GM18907 (cell line): ENCODE results near the gene HLA-DQB1.
"Not testable (repeated sequence)": the region's sequence is repeated elsewhere in the genome, so short reads cannot be mapped to it uniquely, and the experiment has no call there.

Source experiments
- ATAC-seq: cut with Tn5 transposase; IDR thresholded peaks from one replicate; pipeline ENCODE4 v1.9.1; 2021; ENCODE audit warnings: mild to moderate bottlenecking, moderate library complexity; ENCODE audit not compliant: unreplicated experiment

The HLA-DQB1 gene

GRCh38 chr6:32662836-32663235 is 3.6 kb downstream of the HLA-DQB1 start:
- ATAC-seq = no peak

- no peak for ATAC-seq
These were observed 4.4 kb downstream of the HLA-DQB1 start for GRCh38 chr6:32662099-32662498.

GRCh38 chr6:32659856-32660595 is 6.4 kb downstream of the HLA-DQB1 start:
- no peak for ATAC-seq

- no peak for ATAC-seq
These were observed 8.1 kb downstream of the HLA-DQB1 start for GRCh38 chr6:32658268-32658897.

GRCh38 chr6:32657819-32658218 is 8.6 kb downstream of the HLA-DQB1 start:
- not testable (repeated sequence) for ATAC-seq

- ATAC-seq = not testable (repeated sequence)
These were observed 9.1 kb downstream of the HLA-DQB1 start for GRCh38 chr6:32657329-32657728.

- no peak for ATAC-seq
These were observed 11.2 kb downstream of the HLA-DQB1 start for GRCh38 chr6:32655203-32655710.

- no peak for ATAC-seq
These were observed 21.3 kb downstream of the HLA-DQB1 start for GRCh38 chr6:32645047-32645703.

- ATAC-seq = no peak
These were observed 22.6 kb downstream of the HLA-DQB1 start for GRCh38 chr6:32643904-32644303.

- ATAC-seq = no peak
These were observed 23.7 kb downstream of the HLA-DQB1 start for GRCh38 chr6:32642720-32643106.

GRCh38 chr6:32641785-32642719 is 24.4 kb downstream of the HLA-DQB1 start:
- not testable (repeated sequence) for ATAC-seq

GRCh38 chr6:32641122-32641521 is 25.3 kb downstream of the HLA-DQB1 start:
- no peak for ATAC-seq

- no peak for ATAC-seq
These were observed 26.7 kb downstream of the HLA-DQB1 start for GRCh38 chr6:32639440-32640394.

GRCh38 chr6:32638532-32639219 is 27.8 kb downstream of the HLA-DQB1 start:
- ATAC-seq = no peak

GRCh38 chr6:32637883-32638282 is 28.6 kb downstream of the HLA-DQB1 start:
- ATAC-seq = no peak

- ATAC-seq = peak; percentile 79
These were observed 29.1 kb downstream of the HLA-DQB1 start, which contains the start of gene HLA-DQA1 for GRCh38 chr6:32637219-32637880. HLA-DQA1 (plus strand) TSS chr6:32637406; CDS start chr6:32637459, 53 bp downstream.

- ATAC-seq = no peak
These were observed 30.8 kb downstream of the HLA-DQB1 start for GRCh38 chr6:32635526-32636123.

GRCh38 chr6:32629793-32630192 is 36.7 kb downstream of the HLA-DQB1 start:
- ATAC-seq = not testable (repeated sequence)
